GM18870 (cell line): ENCODE measurements around the gene SKA2.
"Not testable (repeated sequence)": the region's sequence is repeated elsewhere in the genome, so short reads cannot be mapped to it uniquely, and the experiment has no call there.

Source experiments
- ATAC-seq: cut with Tn5 transposase; IDR thresholded peaks from one replicate; pipeline ENCODE4 v1.9.1; 2021; ENCODE audit warnings: moderate library complexity; ENCODE audit not compliant: unreplicated experiment

Gene SKA2

DNA sequence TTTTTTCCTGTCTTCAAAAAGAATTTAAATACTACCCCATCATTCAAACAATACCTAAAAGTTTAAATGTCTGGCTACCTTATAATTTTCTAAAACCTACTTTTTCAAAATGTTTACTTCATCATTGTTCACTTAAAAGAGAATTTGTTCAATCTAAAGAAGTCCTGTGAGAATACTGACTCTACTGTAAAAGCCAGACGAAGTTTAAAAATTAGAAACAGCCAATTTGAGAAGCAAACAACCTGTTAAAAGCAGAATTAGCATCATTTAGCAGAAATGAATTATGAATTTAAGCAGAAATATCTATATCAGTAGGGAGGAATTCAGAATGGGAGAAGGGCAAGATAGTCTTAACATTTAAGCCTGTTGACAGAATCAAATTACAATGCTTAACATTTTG, 2.1 kb downstream of the SKA2 start:
- ATAC-seq = no peak

DNA sequence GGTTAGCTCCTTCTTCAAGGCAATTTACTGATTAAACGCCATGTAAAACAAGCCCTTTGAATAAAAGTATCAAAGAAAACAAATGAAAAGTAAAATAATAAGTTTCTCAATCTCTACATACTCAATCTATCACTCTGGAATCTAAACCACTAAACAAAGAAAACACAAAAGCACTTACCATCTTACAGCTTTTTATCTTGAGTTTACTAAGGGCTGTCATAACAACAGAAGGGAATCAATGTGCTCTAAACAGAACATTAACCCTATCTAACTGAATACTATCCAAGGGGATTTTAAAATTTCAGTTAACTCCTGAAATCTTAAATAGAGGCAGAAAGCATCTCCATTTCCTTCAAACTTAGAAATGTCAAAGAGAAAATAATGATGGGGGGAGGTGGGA, 3.4 kb downstream of the SKA2 start:
- ATAC-seq = no peak

DNA sequence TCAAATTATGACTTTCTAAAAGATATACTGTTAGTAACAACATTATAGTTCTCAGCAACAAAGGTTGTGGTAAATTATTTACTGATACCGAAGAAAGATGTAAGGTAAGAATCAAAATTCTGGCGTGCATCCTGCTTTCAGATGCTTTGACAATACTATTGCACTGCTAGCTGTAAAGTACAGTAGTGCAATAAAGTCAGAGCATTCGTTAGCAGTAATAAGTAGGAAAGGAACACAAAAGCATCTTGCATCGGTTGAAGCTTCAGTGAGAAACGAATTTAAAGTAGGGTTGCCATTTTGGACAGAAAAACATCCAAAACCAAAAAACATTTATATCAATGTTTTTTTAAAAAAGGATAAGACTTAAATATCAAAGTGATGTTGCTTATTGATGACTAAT, 4.0 kb downstream of the SKA2 start:
- no peak for ATAC-seq

DNA sequence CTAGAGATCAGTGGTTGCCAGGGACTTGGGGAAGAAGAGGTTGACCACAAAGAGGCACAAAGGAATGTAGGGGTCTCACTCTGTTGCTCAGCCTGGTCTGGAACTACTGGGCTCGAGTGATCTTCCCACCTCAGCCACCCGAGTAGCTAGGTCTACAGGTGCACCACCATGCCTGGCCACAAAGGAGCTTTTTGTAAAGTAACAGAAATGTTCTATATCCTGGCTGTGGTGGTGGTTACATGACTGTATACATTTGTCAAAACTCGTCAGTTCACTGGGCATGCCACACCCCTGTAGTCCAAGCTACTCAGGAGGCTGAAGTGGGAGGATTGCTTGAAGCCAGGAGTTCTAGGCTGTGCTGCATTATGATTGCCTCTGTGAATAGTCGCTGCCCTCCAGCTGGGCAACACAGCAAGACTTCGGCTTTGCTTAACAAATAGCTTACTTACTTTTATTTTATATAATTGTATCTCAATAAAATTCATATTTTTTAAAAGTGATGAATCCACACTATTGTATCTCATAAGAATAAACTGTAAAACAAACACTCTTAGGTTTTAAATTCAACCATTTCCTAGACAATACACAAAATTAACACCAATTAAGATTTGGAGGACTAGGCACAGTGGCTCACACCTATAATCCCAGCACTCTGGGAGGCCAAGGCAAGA, 5.0 kb downstream of the SKA2 start:
- ATAC-seq = no peak

DNA sequence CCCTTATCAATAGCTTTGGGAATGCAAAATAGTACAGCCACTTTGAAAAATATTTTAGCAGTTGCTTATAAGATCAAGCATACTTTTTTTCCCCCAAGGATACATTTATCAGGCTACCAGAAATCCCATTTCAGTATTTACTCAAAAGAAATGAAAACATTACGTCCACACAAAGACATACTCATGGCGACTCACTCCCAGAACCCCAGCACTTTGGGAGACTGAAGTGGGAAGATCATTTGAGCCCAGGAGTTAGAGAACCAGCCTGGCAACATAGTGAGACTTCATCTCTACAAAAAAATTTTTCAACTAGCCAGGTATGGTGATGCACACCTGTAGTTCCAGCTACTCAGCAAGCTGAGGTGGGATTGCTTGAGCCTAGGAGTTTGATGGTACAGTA, 5.9 kb downstream of the SKA2 start:
- ATAC-seq = no peak

DNA sequence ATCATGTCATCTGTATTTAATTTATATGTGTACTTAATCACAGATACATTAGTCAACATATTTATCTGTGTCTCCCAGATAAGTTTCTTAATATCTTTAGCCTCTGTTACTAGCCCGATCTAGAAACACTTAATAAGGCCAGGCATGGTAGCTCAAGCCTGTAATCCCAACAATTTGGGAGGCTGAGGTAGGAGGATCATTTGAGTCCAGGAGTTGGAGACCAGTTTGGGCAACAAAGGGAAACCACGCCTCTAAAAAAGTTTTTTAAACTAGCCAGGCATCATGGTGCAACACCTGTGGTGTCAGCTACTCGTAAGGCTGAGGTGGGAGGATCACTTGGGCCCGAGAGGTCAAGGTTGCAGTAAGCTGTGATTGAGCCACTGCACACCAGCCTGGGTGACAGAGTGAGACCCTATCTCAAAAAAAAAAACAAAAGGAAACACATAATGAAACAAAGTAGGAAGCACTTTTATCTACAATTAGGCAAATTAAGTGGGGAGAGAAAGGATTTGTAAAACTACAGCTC, 9.4 kb downstream of the SKA2 start:
- ATAC-seq = no peak

DNA sequence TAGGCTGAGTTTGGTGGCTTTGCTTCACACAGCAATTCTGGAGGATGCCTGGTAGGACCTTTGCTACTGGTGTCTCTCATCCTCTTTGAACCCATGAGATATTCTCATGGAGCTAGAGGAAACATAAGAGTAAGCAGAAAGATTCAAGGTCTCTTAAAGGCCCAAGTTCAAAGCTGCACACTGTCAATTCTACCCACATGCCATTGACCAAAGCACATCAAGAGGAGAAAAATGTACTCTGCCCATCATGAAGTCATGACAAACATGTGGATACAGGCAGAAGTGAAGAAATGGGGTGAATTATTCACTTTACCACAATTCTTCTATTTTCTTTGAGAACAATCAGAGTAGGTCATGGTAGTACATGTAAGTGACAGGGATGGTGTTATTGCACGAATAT, 13.1 kb downstream of the SKA2 start:
- ATAC-seq = no peak

DNA sequence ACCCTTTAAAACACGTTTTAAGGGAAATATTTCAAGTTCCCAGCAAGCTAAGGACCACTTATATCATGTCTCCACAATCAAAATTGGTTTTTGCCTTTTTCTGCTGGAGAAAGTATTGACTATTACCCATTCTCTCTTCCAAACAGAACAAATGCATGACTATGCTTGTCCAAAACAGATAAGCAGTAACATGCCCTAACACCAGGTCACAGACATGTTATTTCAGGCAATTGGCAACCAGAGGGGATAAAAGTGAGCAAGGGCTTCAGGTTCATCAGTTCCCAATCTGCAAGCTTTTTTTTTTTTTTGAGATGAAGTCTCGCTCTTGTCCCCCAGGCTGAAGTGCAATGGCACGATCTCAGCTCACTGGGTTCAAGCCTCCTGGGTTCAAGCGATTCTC, 15.0 kb downstream of the SKA2 start:
- ATAC-seq = no peak

DNA sequence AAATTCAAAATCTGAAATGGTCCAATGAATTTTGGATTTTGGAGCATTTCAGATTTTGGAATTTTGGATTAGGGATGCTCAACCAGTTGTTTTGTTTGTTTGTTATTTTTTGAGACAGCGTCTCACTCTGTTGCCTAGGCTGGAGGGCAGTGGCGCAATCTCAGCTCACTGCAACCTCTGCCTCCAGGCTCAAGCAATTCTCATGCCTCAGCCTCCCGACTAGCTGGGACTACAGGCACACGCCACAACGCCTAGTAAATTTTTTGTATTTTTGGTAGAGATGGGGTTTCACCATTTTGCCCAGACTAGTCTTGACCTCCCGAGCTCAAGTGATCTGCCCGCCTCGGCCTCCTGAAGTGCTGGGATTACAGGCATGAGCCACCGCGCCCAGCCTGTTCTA, 16.6 kb downstream of the SKA2 start:
- not testable (repeated sequence) for ATAC-seq

DNA sequence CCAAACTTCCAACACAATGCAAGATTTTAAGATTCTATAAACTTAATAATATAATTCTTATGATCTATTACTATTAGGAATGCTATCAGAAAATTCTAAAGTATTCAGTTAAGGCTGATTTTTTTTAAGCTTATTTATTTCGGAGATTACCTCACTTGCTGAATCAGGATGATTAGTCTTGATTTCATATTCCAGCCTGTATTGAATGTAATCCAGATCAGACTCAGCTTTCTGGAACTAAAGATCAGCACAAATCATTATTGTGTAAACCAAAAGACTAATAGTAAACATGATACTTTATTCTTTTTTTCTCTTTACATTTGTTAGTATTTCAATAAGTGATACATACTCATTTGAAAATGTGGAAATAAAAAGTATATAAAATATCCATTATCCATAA, 23.9 kb downstream of the SKA2 start:
- ATAC-seq = no peak

DNA sequence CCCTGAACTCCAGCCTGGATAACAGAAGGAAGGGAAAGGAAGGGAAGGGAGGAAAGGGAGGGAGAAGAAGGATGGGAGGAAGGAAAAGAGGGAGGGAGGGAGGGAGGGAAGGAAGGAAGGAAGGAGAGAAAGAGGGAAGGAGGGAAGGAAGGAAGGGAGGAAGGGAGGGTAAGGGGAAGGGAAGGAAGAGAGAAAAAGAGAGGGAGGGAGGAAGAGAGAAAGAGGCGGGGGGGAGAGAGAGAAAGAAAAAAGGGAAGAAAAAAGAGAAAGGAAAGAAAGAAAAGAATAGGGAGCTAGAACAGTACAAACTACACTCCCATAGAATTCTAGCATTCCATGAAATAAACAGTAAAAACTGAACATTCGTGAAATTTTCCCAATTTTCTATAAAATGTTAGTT, 25.2 kb downstream of the SKA2 start:
- no peak for ATAC-seq

DNA sequence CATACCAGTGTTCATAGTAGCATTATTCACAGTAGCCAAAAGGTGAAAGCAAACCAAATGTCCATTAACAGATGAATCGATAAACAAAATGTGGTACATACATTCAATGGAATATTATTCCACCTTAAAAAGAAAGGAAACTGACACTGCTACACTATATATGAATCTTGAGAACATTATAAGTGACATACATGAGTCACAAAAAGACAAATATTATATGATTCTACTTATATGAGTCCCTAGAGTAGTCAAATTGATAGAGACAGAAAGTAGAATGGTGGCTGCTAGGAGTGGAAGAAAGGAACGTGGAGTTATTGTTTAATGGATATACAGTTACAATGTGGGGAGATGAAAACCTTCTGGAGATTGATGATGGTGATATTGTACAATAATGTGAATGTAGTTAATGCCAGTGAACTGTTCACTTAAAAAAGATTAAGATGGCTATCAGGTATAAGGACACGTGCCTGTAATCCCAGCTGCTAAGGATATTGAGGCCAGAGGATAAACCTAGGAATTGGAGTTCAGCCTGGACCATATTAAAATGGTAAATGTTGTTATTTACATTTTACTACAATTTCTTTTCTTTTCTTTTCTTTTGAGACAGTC, 28.1 kb downstream of the SKA2 start:
- ATAC-seq = no peak

DNA sequence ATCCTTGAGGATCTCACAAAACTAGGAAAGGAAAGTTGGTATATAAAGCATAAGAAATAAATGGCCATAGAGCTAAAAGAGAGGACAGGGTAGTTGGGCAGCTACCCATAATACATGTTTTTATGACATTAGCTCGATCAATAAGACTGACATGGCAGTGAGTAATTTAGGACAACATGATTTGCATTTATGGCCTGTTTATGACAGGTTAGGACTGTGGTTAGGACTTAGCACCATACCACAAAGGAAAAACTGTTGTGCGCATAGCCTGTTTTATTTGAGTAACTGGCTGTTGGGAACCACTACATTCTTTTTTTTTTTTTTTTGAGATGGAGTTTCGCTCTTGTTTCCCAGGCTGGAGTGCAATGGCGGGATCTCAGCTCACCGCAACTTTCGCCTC, 30.3 kb downstream of the SKA2 start:
- ATAC-seq = no peak

DNA sequence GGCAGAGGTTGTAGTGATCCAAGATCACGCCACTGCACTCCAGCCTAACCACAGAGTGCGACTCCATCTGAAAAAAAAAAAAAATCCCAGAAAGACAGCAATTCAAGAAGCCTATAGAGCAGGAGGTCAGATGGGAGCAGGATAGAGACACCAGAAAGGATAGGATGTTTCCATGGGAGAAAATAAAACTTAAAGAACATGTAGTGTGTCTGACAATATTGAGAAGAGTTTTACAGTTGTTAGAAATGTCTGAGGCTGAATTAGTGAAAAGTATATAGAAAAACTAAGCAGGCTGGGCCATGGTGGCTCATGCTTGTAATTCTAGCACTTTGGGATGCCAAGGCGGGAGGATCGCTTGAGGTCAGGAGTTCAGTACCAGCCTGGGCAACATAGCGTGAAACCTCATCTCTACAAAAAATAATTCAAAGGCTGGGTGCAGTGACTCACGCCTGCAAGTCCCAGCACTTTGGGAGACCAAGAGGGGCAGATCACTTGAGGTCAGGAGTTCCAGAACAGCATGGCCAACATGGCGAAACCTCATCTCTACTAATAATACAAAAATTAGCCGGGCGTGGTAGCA, 33.0 kb downstream of the SKA2 start:
- ATAC-seq = no peak

DNA sequence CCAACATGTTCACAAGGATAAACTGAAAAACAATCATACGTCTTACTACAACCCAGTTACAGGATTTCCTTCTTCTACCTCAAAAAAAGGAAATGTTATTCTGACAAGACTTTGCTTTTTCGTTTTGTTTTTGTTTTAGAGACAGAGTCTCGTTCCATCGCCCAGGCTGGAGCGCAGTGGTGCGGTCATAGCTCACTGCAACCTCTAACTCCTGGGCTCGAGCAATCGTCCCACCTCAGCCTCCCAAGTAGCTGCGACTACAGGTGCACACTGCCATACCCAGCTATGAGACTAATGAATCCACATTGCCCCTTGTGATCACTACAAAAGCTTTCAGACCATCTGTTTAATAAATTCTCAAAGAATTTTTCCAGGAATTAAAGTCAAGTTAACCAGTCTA, 39.5 kb downstream of the SKA2 start:
- ATAC-seq = no peak

DNA sequence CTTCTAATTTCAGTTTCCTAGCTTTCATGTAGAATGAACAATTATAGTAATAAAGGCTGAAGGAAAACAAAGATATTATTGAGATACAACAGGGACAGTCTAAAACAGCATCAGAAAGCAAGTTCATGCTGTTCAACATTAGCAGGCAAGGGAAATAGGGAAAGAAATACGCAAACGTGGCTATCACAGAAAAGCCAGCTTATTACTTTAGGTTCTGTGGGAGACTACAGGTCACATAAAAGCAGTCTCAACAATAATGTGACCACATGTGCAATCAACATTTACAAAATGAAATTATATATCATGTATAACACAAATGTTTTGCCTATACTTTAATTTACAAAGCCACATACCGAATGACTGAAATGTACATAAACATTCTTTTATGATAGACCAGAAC, 43.4 kb downstream of the SKA2 start:
- ATAC-seq = no peak

DNA sequence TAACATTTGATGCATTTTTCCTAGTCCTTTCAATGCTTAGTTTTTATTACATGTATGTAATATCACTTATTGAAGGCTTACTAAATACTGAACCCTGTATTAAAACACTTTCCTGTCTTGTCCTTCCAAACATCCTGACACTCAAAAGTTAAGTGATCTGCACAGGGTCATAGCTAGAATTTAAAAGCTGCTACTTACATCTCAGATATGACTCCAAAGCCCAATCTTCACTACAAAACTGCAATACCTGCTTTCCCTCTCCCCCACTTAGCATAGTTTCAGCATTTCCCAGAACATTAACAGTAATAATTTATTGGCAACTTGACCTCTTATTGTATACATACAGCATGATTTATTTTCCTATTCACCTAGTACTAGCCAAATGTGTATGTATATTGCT, 44.0 kb downstream of the SKA2 start:
- no peak for ATAC-seq

DNA sequence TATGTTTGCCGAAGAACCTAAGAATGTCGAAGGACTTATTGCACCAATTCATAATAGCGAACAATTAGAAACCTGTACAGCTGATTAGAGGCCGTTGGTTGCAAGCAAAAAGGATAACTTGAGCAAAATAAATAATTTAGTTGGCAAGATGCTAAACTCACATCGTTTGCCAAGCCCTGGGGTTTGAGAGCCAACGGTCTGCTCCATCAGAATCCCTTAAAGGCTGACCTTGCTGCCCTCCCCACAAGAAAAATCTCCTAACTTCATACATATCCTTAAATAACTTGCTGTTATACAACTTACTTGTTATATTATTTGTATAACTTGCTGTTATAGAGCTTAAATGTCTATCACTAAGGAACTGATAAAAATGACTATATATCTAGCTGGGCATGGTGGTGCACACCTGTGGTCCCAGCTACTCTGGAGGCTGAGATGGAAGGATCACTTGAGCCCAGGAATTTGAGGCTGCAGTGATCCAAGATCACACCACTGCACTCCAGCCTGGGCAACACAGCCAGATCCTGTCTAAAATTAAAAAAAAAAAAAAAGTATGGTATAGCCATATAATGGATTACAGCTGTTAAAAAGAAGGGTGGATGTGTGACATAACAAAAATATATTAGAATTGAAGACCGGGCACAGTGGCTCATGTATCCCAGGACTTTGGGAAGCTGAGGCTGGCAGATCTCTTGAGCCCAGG, 46.4 kb downstream of the SKA2 start:
- ATAC-seq = no peak

DNA sequence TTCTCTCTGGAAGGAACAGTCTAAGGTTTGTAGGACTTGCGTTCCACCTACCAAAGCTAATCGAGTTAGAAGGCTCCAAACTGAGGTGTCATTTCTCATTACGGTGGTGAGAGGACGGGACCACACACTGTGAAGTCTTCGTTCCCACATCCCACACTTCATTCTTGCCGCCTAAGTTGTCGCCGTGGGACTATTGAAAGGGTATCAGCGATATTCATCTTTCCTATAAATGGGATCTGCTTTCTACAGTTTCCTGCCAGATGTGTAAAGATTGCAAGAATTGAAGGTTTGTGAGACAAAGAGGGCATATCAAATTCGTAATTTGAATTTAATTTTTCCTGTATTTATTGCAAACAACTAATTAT, 47.7 kb downstream of the SKA2 start:
- no peak for ATAC-seq

DNA sequence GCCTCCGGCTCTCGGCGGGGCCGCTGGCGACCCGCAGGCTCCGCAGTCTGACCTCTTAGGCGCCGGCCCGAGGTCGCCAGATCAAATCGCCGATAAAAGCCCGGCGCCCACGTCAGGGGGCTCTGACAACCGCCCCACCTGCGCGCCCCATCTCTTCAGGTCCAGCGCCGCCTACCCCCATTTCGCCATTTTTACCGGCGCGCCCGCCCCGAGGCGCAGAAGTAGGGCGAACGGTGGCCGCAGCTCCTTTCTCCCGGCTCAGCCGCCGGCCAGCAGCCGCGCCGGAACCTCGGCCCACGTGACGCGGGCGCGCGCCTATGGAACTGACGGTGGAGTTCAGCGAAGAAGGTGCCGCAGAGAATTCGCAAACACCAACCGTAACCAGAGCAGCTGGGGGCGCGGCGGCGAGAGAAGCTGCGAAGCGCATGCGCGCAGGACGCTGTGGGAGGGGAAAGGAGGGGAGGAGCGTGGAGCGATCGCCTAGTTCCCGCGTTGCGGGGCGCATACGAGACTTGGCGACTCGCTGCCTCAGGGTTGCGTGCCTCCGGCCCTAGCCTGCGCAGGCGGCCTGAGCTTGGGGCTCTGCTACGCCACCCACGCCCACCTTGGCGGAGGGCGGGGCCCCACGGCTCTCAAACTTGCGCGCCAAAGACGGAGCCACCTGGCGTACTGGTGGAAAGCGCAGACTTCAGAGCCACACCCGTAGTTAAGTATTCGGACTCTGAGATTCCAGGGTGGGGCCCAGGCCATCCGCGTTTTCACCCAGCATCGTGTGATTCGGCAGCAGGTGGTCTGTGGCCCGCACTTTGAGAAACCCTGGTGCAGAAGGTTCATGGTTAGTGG, 48.3 kb downstream of the SKA2 start, which contains the start of gene TRIM37:
Gene TRIM37, minus strand, starts transcription at position 418 of the 843 bp plus-strand sequence. CDS start 419 bp downstream, outside the sequence.
- peak; percentile 81 for ATAC-seq
